ENCODE data around the gene PVALB.

The PVALB gene

GRCh38 chr22:36815558-36816338 lies 1.1 kb downstream of the PVALB start:
- ChIA-PET CTCF (no interaction called here), POLR2A (no interaction called here)
- Histone ChIP-seq H3K27me3 (replicated peaks in 2 of 5; ENCODE audit: control insufficient read depth in 4 of 5, insufficient read depth in 5 of 5, low read length in 4 of 5) (peaks cover 5 to 77% (median 45%) of the 10 kb centered on the region in 5 experiments), H3K4me1 (ENCODE audit: control extremely low read depth in 1 of 4, control insufficient read depth in 4 of 4, insufficient read depth in 4 of 4, low read length in 3 of 4) (peaks cover 0 to 18% (median 16%) of the 10 kb centered on the region in 4 experiments), H3K9me3 (ENCODE audit: control extremely low read depth in 1 of 5, control insufficient read depth in 4 of 5, insufficient read depth in 2 of 5, low read depth in 1 of 5, low read length in 4 of 5) (no peaks in the 10 kb centered on the region), H3K27ac (ENCODE audit: insufficient read depth in 1 of 2, low read depth in 1 of 2, low read length in 2 of 2, poor library complexity in 1 of 2, severe bottlenecking in 2 of 2) (no peak overlapping the region), H3K4me3 (ENCODE audit: control insufficient read depth in 1 of 7, extremely low read depth in 1 of 7, insufficient read depth in 4 of 7, low read depth in 2 of 7, low read length in 6 of 7) (peak overlapping the region in 2 of 7 experiments; percentile 57 to 60), H3K36me3 (ENCODE audit: control insufficient read depth in 4 of 4, insufficient read depth in 4 of 4, low read length in 3 of 4) (no peaks in the 10 kb centered on the region)
- no peak for DNase-seq
- WGBS (ENCODE audit: insufficient coverage), result 39% methylated on average over 7 of the region's 8 CpGs

GRCh38 chr22:36814801-36815200 lies 2.0 kb downstream of the PVALB start:
- ChIA-PET POLR2A (interaction anchor here (0.7 kb wide), 1 partner anchor 13 kb away, joined by 4 read pairs; no protein-coding TSS in a partner anchor), CTCF (interaction anchor here (1.1 kb wide), 1 partner anchor 34 kb away, joined by 3 read pairs; no protein-coding TSS in a partner anchor)
- Histone ChIP-seq H3K4me1 (ENCODE audit: control extremely low read depth in 1 of 4, control insufficient read depth in 4 of 4, insufficient read depth in 4 of 4, low read length in 3 of 4) (peaks cover 0 to 18% (median 16%) of the 10 kb centered on the region in 4 experiments), H3K9me3 (ENCODE audit: control extremely low read depth in 1 of 5, control insufficient read depth in 4 of 5, insufficient read depth in 2 of 5, low read depth in 1 of 5, low read length in 4 of 5) (no peaks in the 10 kb centered on the region), H3K27me3 (replicated peaks in 2 of 5; ENCODE audit: control insufficient read depth in 4 of 5, insufficient read depth in 5 of 5, low read length in 4 of 5) (peaks cover 3 to 70% (median 38%) of the 10 kb centered on the region in 5 experiments), H3K4me3 (ENCODE audit: control insufficient read depth in 1 of 7, extremely low read depth in 1 of 7, insufficient read depth in 4 of 7, low read depth in 2 of 7, low read length in 6 of 7) (no peak overlapping the region), H3K27ac (ENCODE audit: insufficient read depth in 1 of 2, low read depth in 1 of 2, low read length in 2 of 2, poor library complexity in 1 of 2, severe bottlenecking in 2 of 2) (no peak overlapping the region), H3K36me3 (ENCODE audit: control insufficient read depth in 4 of 4, insufficient read depth in 4 of 4, low read length in 3 of 4) (no peaks in the 10 kb centered on the region)
- no peak for DNase-seq
- WGBS (ENCODE audit: insufficient coverage), result 76% methylated on average over 8 of the region's 10 CpGs

GRCh38 chr22:36811094-36811800 lies 5.6 kb downstream of the PVALB start:
- Histone ChIP-seq H3K4me1 (ENCODE audit: control extremely low read depth in 1 of 4, control insufficient read depth in 4 of 4, insufficient read depth in 4 of 4, low read length in 3 of 4) (peaks cover 0 to 9% (median 6%) of the 10 kb centered on the region in 4 experiments), H3K9me3 (ENCODE audit: control extremely low read depth in 1 of 5, control insufficient read depth in 4 of 5, insufficient read depth in 2 of 5, low read depth in 1 of 5, low read length in 4 of 5) (no peaks in the 10 kb centered on the region), H3K4me3 (ENCODE audit: control insufficient read depth in 1 of 7, extremely low read depth in 1 of 7, insufficient read depth in 4 of 7, low read depth in 2 of 7, low read length in 6 of 7) (no peak overlapping the region), H3K27ac (ENCODE audit: insufficient read depth in 1 of 2, low read depth in 1 of 2, low read length in 2 of 2, poor library complexity in 1 of 2, severe bottlenecking in 2 of 2) (no peak overlapping the region), H3K27me3 (replicated peaks in 2 of 5; ENCODE audit: control insufficient read depth in 4 of 5, insufficient read depth in 5 of 5, low read length in 4 of 5) (peaks cover 0 to 35% (median 20%) of the 10 kb centered on the region in 5 experiments), H3K36me3 (ENCODE audit: control insufficient read depth in 4 of 4, insufficient read depth in 4 of 4, low read length in 3 of 4) (no peaks in the 10 kb centered on the region)
- ChIA-PET CTCF (interaction anchor here (1.5 kb wide), 1 partner anchor 9 kb away, joined by 3 read pairs; no protein-coding TSS in a partner anchor), POLR2A (no interaction called here)
- DNase-seq, result no peak
- WGBS (ENCODE audit: insufficient coverage), result no CpG with 5 or more reads among the region's 3 CpGs

- CTCF ChIA-PET, result interaction anchor here (1.0 kb wide), 1 partner anchor 248 kb away, joined by 3 read pairs; no protein-coding TSS in a partner anchor
- Histone ChIP-seq H3K36me3 (ENCODE audit: control insufficient read depth in 4 of 4, insufficient read depth in 4 of 4, low read length in 3 of 4) (no peaks in the 10 kb centered on the region), H3K27me3 (replicated peaks in 2 of 5; ENCODE audit: control insufficient read depth in 4 of 5, insufficient read depth in 5 of 5, low read length in 4 of 5) (peaks cover 0 to 26% (median 12%) of the 10 kb centered on the region in 5 experiments), H3K9me3 (ENCODE audit: control extremely low read depth in 1 of 5, control insufficient read depth in 4 of 5, insufficient read depth in 2 of 5, low read depth in 1 of 5, low read length in 4 of 5) (no peaks in the 10 kb centered on the region), H3K27ac (ENCODE audit: insufficient read depth in 1 of 2, low read depth in 1 of 2, low read length in 2 of 2, poor library complexity in 1 of 2, severe bottlenecking in 2 of 2) (no peak overlapping the region), H3K4me1 (ENCODE audit: control extremely low read depth in 1 of 4, control insufficient read depth in 4 of 4, insufficient read depth in 4 of 4, low read length in 3 of 4) (peaks cover 0 to 7% (median 0%) of the 10 kb centered on the region in 4 experiments), H3K4me3 (ENCODE audit: control insufficient read depth in 1 of 7, extremely low read depth in 1 of 7, insufficient read depth in 4 of 7, low read depth in 2 of 7, low read length in 6 of 7) (no peak overlapping the region)
- POLR2A ChIA-PET, result no interaction called here
- no peak for DNase-seq
- 100% methylated on average over 3 of the region's 6 CpGs for WGBS (ENCODE audit: insufficient coverage)
Observed at GRCh38 chr22:36809351-36809750, 7.5 kb downstream of the PVALB start.

- DNase-seq, result no peak
- no CpG with 5 or more reads among the region's 1 CpG for WGBS (ENCODE audit: insufficient coverage)
- Histone ChIP-seq H3K27me3 (replicated peaks in 2 of 5; ENCODE audit: control insufficient read depth in 4 of 5, insufficient read depth in 5 of 5, low read length in 4 of 5) (peaks cover 0 to 24% (median 11%) of the 10 kb centered on the region in 5 experiments), H3K27ac (ENCODE audit: insufficient read depth in 1 of 2, low read depth in 1 of 2, low read length in 2 of 2, poor library complexity in 1 of 2, severe bottlenecking in 2 of 2) (no peak overlapping the region), H3K4me3 (ENCODE audit: control insufficient read depth in 1 of 7, extremely low read depth in 1 of 7, insufficient read depth in 4 of 7, low read depth in 2 of 7, low read length in 6 of 7) (no peak overlapping the region), H3K4me1 (ENCODE audit: control extremely low read depth in 1 of 4, control insufficient read depth in 4 of 4, insufficient read depth in 4 of 4, low read length in 3 of 4) (peaks cover 0 to 7% (median 0%) of the 10 kb centered on the region in 4 experiments), H3K36me3 (ENCODE audit: control insufficient read depth in 4 of 4, insufficient read depth in 4 of 4, low read length in 3 of 4) (no peaks in the 10 kb centered on the region), H3K9me3 (ENCODE audit: control extremely low read depth in 1 of 5, control insufficient read depth in 4 of 5, insufficient read depth in 2 of 5, low read depth in 1 of 5, low read length in 4 of 5) (no peaks in the 10 kb centered on the region)
- CTCF ChIA-PET, result interaction anchor here (1.0 kb wide), 1 partner anchor 248 kb away, joined by 3 read pairs; no protein-coding TSS in a partner anchor
- POLR2A ChIA-PET, result no interaction called here
Observed at GRCh38 chr22:36808721-36809344, 8.0 kb downstream of the PVALB start.

- WGBS (ENCODE audit: insufficient coverage), result 99% methylated on average over 6 of the region's 7 CpGs
Observed at GRCh38 chr22:36807627-36808026, 9.2 kb downstream of the PVALB start.

More at GRCh38 chr22:36807627-36808026, 9.2 kb downstream of the PVALB start:
- Histone ChIP-seq H3K4me3 (ENCODE audit: control insufficient read depth in 1 of 7, extremely low read depth in 1 of 7, insufficient read depth in 4 of 7, low read depth in 2 of 7, low read length in 6 of 7) (no peak overlapping the region), H3K36me3 (ENCODE audit: control insufficient read depth in 4 of 4, insufficient read depth in 4 of 4, low read length in 3 of 4) (no peaks in the 10 kb centered on the region), H3K27me3 (replicated peaks in 2 of 5; ENCODE audit: control insufficient read depth in 4 of 5, insufficient read depth in 5 of 5, low read length in 4 of 5) (peaks cover 0 to 21% (median 5%) of the 10 kb centered on the region in 5 experiments), H3K27ac (ENCODE audit: insufficient read depth in 1 of 2, low read depth in 1 of 2, low read length in 2 of 2, poor library complexity in 1 of 2, severe bottlenecking in 2 of 2) (no peak overlapping the region), H3K4me1 (ENCODE audit: control extremely low read depth in 1 of 4, control insufficient read depth in 4 of 4, insufficient read depth in 4 of 4, low read length in 3 of 4) (peaks cover 0 to 7% (median 0%) of the 10 kb centered on the region in 4 experiments), H3K9me3 (ENCODE audit: control extremely low read depth in 1 of 5, control insufficient read depth in 4 of 5, insufficient read depth in 2 of 5, low read depth in 1 of 5, low read length in 4 of 5) (no peaks in the 10 kb centered on the region)
- ChIA-PET CTCF (no interaction called here), POLR2A (no interaction called here)
- DNase-seq, result no peak

All from common myeloid progenitor, CD34-positive (primary cell).